Parathyroid adenoma (tissue), 2 donors: ENCODE results near the gene GDPGP1.

Experiments used
- H2AFZ ChIP-seq: fragments of 300-600 bp; sonication (generic); one replicate; pipeline ENCODE4 v1.7.0; 2017; ENCODE audit warnings: antibody characterized with exemption, mild to moderate bottlenecking
- H3K27ac ChIP-seq: fragments of 300-600 bp; sonication (generic); one replicate; pipeline ENCODE4 v1.7.0; 2017
- H3K27me3 ChIP-seq: fragments of 300-600 bp; sonication (generic); one replicate; pipeline ENCODE4 v1.7.0; 2017; ENCODE audit warnings: low read length; ENCODE audit not compliant: control insufficient read depth, insufficient read depth
- H3K36me3 ChIP-seq: fragments of 300-600 bp; sonication (generic); one replicate; pipeline ENCODE4 v1.7.0; 2017; ENCODE audit warnings: low read length; ENCODE audit not compliant: control insufficient read depth, insufficient read depth
- H3K4me1 ChIP-seq: fragments of 300-600 bp; sonication (generic); one replicate; pipeline ENCODE4 v1.7.0; 2017; ENCODE audit warnings: control low read depth
- H3K4me2 ChIP-seq: fragments of 300-600 bp; sonication (generic); one replicate; pipeline ENCODE4 v1.7.0; 2017; ENCODE audit warnings: low read length
- H3K4me3 ChIP-seq: fragments of 300-600 bp; sonication (generic); one replicate; pipeline ENCODE4 v1.7.0; 2017; ENCODE audit warnings: low read depth, low read length
- H3K79me2 ChIP-seq: fragments of 300-600 bp; sonication (generic); one replicate; pipeline ENCODE4 v1.7.0; 2017; ENCODE audit warnings: control low read depth
- H3K9ac ChIP-seq: fragments of 300-600 bp; sonication (generic); one replicate; pipeline ENCODE4 v1.7.0; 2017; ENCODE audit warnings: mild to moderate bottlenecking
- H3K9me3 ChIP-seq: fragments of 300-600 bp; sonication (generic); one replicate; pipeline ENCODE4 v1.7.0; 2017; ENCODE audit warnings: low read length; ENCODE audit not compliant: control insufficient read depth
- TF ChIP-seq, protein P1 (sequence below): fragments of 300-600 bp; sonication (generic); IDR thresholded peaks from one replicate; pipeline ENCODE4 v1.7.0; 2017; ENCODE audit warnings: antibody characterized with exemption, mild to moderate bottlenecking
- donor health status: primary hyperparathyroidism.

GDPGP1 gene

DNA sequence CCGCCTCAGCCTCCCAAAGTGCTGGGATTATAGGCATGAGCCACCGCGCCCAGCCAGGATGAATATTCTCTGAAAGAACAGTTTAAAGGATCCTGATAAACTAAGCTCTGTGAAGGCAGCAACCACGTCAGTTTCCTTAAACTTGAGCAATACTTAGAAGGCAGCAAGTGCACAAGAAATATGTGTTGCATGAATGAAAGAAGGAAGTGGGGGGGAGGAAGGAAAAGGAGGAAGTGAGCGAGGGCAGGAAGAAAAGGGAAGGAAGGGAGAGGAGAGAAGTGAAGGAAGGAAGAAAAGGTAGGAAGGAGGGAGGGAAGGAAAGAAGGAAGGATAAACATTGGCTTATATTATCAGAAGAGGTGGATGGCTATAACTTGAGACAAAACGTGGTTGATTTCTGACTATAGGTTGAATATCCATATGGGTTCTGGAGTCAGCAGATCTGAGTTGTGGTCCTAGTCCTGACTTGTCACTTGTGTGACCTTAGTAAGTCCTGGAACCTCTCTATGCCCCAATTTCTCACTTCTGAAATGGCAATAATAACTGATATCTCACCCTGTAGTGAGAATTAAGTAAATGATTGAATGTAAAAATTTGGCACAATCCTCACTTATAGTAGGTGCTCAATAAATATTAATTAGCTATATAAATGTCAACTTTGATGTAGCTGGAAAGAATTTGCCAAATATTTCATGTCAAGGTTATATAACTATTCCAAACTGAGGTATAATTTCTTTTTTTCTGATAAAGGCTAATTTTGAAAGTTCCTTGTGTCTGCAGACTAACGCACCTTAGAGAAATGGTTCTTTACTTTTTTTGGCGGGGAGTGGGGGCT lies 44.9 kb upstream of the GDPGP1 start:
- Histone ChIP-seq H3K4me3 (no peak overlapping the region), H3K27me3 (no peaks in the 10 kb centered on the region), H3K9me3 (no peaks in the 10 kb centered on the region), H3K27ac (no peak overlapping the region), H3K4me1 (peaks cover 10% of the 10 kb centered on the region), H3K79me2 (no peaks in the 10 kb centered on the region), H3K36me3 (no peaks in the 10 kb centered on the region), H3K4me2 (no peak overlapping the region), H3K9ac (no peak overlapping the region), H2AFZ (no peak overlapping the region)
- TF ChIP-seq, protein P1, sequence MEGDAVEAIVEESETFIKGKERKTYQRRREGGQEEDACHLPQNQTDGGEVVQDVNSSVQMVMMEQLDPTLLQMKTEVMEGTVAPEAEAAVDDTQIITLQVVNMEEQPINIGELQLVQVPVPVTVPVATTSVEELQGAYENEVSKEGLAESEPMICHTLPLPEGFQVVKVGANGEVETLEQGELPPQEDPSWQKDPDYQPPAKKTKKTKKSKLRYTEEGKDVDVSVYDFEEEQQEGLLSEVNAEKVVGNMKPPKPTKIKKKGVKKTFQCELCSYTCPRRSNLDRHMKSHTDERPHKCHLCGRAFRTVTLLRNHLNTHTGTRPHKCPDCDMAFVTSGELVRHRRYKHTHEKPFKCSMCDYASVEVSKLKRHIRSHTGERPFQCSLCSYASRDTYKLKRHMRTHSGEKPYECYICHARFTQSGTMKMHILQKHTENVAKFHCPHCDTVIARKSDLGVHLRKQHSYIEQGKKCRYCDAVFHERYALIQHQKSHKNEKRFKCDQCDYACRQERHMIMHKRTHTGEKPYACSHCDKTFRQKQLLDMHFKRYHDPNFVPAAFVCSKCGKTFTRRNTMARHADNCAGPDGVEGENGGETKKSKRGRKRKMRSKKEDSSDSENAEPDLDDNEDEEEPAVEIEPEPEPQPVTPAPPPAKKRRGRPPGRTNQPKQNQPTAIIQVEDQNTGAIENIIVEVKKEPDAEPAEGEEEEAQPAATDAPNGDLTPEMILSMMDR, result no peak

DNA sequence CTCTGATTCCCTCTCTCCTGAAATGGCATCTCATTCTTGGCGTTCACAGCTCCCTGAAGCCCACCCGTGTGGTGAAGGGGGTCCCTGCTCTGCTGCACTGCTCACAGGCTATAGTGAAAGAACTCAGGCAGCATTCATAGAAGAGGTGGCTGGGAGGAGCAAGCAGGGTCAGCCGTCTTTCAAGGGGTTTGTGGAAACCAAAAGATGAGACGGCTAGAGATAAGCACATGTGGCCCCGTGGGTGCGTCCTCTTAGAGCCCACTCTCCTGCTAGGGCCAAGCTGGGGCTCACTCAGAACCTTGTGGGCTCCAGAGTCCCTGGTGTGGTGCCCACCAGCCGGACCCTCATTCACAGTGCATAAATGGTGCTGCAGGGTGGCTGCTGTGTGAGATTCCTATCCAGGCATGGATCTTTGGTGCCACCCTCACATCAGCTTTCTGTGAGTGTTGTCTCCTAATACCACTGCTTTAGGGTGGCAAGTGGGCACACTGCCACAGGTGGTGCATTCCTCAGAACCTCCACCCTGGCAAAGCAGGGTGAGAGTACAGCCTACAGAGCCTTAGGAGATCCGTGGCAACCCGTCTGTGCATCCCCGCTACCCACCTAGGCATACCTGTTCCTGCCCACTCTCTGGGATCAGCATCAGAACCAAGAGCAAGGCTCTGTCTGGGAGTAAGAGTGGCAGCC lies 44.1 kb upstream of the GDPGP1 start:
- H3K4me1 ChIP-seq, result peaks cover 8% of the 10 kb centered on the region
- H3K9me3 ChIP-seq, result no peaks in the 10 kb centered on the region
- H3K79me2 ChIP-seq, result no peaks in the 10 kb centered on the region
- TF ChIP-seq, protein P1, result no peak
- no peak overlapping the region for H3K4me2 ChIP-seq
- no peak overlapping the region for H2AFZ ChIP-seq
- H3K4me3 ChIP-seq, result no peak overlapping the region
- H3K36me3 ChIP-seq, result no peaks in the 10 kb centered on the region
- H3K27ac ChIP-seq, result no peak overlapping the region
- no peak overlapping the region for H3K9ac ChIP-seq
- H3K27me3 ChIP-seq, result no peaks in the 10 kb centered on the region

DNA sequence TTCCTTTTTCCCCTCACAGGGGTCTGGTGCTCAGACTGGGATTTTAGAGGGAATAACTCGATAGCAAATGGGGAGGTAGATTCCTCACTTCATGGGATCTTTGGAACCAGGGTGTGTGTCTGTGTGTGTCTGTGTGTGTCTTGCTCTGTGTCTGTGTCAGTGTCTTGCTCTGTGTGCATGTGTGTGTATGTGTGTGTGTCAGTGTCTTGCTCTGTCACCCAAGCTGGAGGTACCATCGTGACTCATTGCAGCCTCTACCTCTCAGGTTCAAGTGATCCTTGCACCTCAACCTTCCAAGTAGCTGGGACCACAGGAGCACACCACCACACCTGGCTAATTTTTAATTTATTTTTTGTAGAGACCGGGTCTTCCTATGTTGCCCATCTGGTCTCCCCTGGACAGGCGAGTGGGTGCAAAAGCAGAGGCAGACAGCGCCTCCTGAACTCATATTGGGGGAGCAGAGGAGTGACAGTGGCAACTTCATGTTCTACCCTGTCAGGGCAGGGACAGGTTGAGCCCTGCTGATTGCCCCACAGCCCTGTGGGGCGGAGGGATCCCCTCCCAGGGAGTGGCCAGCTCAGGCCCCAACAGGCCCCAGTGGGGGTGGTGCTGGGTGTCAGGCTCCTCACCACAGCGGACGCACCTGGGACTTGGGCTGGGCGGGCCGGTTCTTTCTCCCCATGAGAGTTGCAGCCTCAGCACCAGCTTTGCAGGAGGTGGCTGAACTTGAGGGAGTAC lies 43.2 kb upstream of the GDPGP1 start:
- Histone ChIP-seq H3K79me2 (no peaks in the 10 kb centered on the region), H3K9me3 (no peaks in the 10 kb centered on the region), H3K4me1 (peaks cover 8% of the 10 kb centered on the region), H3K36me3 (no peaks in the 10 kb centered on the region), H3K27me3 (no peaks in the 10 kb centered on the region), H3K9ac (no peak overlapping the region), H3K4me2 (no peak overlapping the region), H2AFZ (no peak overlapping the region), H3K27ac (peak overlapping the region; percentile 68), H3K4me3 (no peak overlapping the region)
- TF ChIP-seq, protein P1, result no peak

DNA sequence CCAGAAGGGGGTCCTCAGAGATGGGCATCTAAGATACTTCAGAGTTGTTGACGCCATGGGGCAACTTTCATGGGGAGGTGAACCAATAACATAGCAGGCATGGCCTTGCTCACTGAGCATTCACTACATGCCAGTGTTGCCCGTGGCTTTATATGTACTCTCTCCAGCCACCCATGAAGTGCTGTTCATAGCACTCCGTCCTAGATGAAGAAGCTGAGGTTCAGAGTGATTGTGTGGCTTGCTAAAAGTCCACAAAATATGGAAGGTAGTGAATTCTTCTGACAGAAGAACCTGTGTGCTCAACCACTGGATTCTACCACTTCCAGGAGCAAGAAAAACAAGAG lies 42.7 kb upstream of the GDPGP1 start:
- no peak overlapping the region for H3K9ac ChIP-seq
- H3K27ac ChIP-seq, result peak overlapping the region; percentile 68

More for the DNA sequence above, 42.7 kb upstream of the GDPGP1 start:
- no peak overlapping the region for H2AFZ ChIP-seq
- no peaks in the 10 kb centered on the region for H3K27me3 ChIP-seq
- peak overlapping the region; percentile 9 for H3K4me2 ChIP-seq
- no peaks in the 10 kb centered on the region for H3K79me2 ChIP-seq
- H3K36me3 ChIP-seq, result no peaks in the 10 kb centered on the region
- H3K4me1 ChIP-seq, result peaks cover 8% of the 10 kb centered on the region
- TF ChIP-seq, protein P1, result no peak
- no peaks in the 10 kb centered on the region for H3K9me3 ChIP-seq
- H3K4me3 ChIP-seq, result no peak overlapping the region
